ENCODE data around the gene LTBP3. TPM values are rescaled to one million over a fixed set of nuclear protein-coding genes. Genes with fewer than 3 reads are reported as not detected.

LTBP3 gene
- total and polyA plus RNA-seq, 2 of the 13 experiments (the other 11 are each of a cell fraction or from before 2014, with no cell fraction given): 12.2 to 68.1 TPM

DNA sequence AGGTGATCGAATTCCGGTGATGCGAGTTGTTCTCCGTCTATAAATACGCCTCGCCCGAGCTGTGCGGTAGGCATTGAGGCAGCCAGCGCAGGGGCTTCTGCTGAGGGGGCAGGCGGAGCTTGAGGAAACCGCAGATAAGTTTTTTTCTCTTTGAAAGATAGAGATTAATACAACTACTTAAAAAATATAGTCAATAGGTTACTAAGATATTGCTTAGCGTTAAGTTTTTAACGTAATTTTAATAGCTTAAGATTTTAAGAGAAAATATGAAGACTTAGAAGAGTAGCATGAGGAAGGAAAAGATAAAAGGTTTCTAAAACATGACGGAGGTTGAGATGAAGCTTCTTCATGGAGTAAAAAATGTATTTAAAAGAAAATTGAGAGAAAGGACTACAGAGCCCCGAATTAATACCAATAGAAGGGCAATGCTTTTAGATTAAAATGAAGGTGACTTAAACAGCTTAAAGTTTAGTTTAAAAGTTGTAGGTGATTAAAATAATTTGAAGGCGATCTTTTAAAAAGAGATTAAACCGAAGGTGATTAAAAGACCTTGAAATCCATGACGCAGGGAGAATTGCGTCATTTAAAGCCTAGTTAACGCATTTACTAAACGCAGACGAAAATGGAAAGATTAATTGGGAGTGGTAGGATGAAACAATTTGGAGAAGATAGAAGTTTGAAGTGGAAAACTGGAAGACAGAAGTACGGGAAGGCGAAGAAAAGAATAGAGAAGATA is 59.0 kb downstream of the LTBP3 start, which contains the start of gene MALAT1 (continued):
- TF ChIP-seq, protein P1, sequence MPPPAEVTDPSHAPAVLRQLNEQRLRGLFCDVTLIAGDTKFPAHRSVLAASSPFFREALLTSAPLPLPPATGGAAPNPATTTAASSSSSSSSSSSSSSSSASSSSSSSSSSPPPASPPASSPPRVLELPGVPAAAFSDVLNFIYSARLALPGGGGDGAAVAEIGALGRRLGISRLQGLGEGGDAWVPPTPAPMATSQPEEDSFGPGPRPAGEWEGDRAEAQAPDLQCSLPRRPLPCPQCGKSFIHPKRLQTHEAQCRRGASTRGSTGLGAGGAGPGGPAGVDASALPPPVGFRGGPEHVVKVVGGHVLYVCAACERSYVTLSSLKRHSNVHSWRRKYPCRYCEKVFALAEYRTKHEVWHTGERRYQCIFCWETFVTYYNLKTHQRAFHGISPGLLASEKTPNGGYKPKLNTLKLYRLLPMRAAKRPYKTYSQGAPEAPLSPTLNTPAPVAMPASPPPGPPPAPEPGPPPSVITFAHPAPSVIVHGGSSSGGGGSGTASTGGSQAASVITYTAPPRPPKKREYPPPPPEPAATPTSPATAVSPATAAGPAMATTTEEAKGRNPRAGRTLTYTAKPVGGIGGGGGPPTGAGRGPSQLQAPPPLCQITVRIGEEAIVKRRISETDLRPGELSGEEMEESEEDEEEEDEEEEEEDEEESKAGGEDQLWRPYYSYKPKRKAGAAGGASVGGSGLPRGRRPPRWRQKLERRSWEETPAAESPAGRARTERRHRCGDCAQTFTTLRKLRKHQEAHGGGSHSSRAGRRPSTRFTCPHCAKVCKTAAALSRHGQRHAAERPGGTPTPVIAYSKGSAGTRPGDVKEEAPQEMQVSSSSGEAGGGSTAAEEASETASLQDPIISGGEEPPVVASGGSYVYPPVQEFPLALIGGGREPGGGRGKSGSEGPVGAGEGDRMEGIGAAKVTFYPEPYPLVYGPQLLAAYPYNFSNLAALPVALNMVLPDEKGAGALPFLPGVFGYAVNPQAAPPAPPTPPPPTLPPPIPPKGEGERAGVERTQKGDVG (CRISPR knock-in tag; IDR thresholded peaks at IDR 0.05; ENCODE audit: borderline replicate concordance): no peak
- TF ChIP-seq ZFAT (CRISPR knock-in tag; conservative IDR thresholded peaks at IDR 0.05) (no peak), SIN3B (IDR thresholded peaks at IDR 0.05; ENCODE audit: low read length) (peak; percentile 83), KLF16 (CRISPR knock-in tag; IDR thresholded peaks at IDR 0.05) (peak in 1 of 2 experiments; percentile 96; a peak in 2 of 4 replicates), NFKB2 (CRISPR knock-in tag; IDR thresholded peaks at IDR 0.05; ENCODE audit: borderline replicate concordance) (peak; percentile 64; the same call in 1 of the 2 replicates), GATAD1 (CRISPR knock-in tag; IDR thresholded peaks at IDR 0.05) (peak; percentile 78), ZNF652 (CRISPR knock-in tag; IDR thresholded peaks at IDR 0.05; ENCODE audit: borderline replicate concordance, low read depth) (no peak), ZNF547 (CRISPR knock-in tag; IDR thresholded peaks at IDR 0.05) (peak; percentile 62; the same call in 1 of the 2 replicates), CBX1 (IDR thresholded peaks at IDR 0.05; ENCODE audit: low read depth) (peak; percentile 87), ZFP36L1 (CRISPR knock-in tag; IDR thresholded peaks at IDR 0.05) (no peak), ZSCAN20 (CRISPR knock-in tag; IDR thresholded peaks at IDR 0.05; ENCODE audit: borderline replicate concordance) (peak; percentile 70; the same call in 1 of the 2 replicates), ZNF546 (CRISPR knock-in tag; conservative IDR thresholded peaks at IDR 0.05) (no peak), ATF1 (CRISPR knock-in tag; IDR thresholded peaks at IDR 0.05) (peak; percentile 80; the same call in 1 of the 2 replicates), ZKSCAN8 (CRISPR knock-in tag; IDR thresholded peaks at IDR 0.05; ENCODE audit: borderline replicate concordance) (peak; percentile 51), SKI (IDR thresholded peaks at IDR 0.05; ENCODE audit: partially characterized antibody) (no peak), ZNF816 (CRISPR knock-in tag; IDR thresholded peaks at IDR 0.05; ENCODE audit: borderline replicate concordance) (no peak; the same call in none of the 2 replicates), THYN1 (CRISPR knock-in tag; IDR thresholded peaks at IDR 0.05; ENCODE audit: borderline replicate concordance, low read depth) (no peak), CCDC6 (CRISPR knock-in tag; IDR thresholded peaks at IDR 0.05) (no peak)
- TF ChIP-seq, protein P2, sequence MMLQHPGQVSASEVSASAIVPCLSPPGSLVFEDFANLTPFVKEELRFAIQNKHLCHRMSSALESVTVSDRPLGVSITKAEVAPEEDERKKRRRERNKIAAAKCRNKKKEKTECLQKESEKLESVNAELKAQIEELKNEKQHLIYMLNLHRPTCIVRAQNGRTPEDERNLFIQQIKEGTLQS (CRISPR knock-in tag; IDR thresholded peaks at IDR 0.05): peak; percentile 73
- TF ChIP-seq, protein P3, sequence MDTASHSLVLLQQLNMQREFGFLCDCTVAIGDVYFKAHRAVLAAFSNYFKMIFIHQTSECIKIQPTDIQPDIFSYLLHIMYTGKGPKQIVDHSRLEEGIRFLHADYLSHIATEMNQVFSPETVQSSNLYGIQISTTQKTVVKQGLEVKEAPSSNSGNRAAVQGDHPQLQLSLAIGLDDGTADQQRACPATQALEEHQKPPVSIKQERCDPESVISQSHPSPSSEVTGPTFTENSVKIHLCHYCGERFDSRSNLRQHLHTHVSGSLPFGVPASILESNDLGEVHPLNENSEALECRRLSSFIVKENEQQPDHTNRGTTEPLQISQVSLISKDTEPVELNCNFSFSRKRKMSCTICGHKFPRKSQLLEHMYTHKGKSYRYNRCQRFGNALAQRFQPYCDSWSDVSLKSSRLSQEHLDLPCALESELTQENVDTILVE (CRISPR knock-in tag; IDR thresholded peaks at IDR 0.05): peak; percentile 89
- TF ChIP-seq, protein P4, sequence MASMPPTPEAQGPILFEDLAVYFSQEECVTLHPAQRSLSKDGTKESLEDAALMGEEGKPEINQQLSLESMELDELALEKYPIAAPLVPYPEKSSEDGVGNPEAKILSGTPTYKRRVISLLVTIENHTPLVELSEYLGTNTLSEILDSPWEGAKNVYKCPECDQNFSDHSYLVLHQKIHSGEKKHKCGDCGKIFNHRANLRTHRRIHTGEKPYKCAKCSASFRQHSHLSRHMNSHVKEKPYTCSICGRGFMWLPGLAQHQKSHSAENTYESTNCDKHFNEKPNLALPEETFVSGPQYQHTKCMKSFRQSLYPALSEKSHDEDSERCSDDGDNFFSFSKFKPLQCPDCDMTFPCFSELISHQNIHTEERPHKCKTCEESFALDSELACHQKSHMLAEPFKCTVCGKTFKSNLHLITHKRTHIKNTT (CRISPR knock-in tag; IDR thresholded peaks at IDR 0.05): no peak
- TF ChIP-seq, protein P5, sequence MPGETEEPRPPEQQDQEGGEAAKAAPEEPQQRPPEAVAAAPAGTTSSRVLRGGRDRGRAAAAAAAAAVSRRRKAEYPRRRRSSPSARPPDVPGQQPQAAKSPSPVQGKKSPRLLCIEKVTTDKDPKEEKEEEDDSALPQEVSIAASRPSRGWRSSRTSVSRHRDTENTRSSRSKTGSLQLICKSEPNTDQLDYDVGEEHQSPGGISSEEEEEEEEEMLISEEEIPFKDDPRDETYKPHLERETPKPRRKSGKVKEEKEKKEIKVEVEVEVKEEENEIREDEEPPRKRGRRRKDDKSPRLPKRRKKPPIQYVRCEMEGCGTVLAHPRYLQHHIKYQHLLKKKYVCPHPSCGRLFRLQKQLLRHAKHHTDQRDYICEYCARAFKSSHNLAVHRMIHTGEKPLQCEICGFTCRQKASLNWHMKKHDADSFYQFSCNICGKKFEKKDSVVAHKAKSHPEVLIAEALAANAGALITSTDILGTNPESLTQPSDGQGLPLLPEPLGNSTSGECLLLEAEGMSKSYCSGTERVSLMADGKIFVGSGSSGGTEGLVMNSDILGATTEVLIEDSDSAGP (CRISPR knock-in tag; IDR thresholded peaks at IDR 0.05; ENCODE audit: borderline replicate concordance): no peak; the same call in 1 of the 2 replicates
